ENCODE data around the gene MFSD6L.

MFSD6L gene

DNA sequence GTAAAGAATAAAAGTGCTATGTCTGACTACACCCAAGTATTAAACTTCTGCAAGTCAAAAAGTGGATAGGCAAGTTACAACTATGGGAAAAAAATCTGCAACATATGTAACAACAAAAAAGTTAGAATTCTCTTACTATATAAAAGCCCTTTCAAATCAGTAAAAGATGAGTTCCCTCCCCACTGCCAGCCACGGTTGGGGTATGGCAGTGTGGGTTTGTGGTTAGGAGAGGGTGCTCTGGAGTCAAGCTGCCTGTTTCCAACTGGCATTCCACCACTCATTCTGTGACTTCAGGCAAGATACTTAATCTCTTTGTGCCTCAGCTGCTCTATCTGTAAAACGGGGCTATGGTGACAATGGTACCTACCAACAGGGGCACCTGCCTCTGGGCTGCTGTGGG lies 26.6 kb upstream of the MFSD6L start:
- TF ChIP-seq, protein P1, sequence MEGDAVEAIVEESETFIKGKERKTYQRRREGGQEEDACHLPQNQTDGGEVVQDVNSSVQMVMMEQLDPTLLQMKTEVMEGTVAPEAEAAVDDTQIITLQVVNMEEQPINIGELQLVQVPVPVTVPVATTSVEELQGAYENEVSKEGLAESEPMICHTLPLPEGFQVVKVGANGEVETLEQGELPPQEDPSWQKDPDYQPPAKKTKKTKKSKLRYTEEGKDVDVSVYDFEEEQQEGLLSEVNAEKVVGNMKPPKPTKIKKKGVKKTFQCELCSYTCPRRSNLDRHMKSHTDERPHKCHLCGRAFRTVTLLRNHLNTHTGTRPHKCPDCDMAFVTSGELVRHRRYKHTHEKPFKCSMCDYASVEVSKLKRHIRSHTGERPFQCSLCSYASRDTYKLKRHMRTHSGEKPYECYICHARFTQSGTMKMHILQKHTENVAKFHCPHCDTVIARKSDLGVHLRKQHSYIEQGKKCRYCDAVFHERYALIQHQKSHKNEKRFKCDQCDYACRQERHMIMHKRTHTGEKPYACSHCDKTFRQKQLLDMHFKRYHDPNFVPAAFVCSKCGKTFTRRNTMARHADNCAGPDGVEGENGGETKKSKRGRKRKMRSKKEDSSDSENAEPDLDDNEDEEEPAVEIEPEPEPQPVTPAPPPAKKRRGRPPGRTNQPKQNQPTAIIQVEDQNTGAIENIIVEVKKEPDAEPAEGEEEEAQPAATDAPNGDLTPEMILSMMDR (IDR thresholded peaks at IDR 0.05; ENCODE audit: extremely low read depth, missing control alignments) = no peak
- no peak for DNase-seq (ENCODE audit: low spot score)

- no peak for DNase-seq (ENCODE audit: low spot score)
- TF ChIP-seq, protein P1 (IDR thresholded peaks at IDR 0.05; ENCODE audit: extremely low read depth, missing control alignments) = no peak
Observed at GRCh38 chr17:8823279-8823678, 24.1 kb upstream of the MFSD6L start.

DNA sequence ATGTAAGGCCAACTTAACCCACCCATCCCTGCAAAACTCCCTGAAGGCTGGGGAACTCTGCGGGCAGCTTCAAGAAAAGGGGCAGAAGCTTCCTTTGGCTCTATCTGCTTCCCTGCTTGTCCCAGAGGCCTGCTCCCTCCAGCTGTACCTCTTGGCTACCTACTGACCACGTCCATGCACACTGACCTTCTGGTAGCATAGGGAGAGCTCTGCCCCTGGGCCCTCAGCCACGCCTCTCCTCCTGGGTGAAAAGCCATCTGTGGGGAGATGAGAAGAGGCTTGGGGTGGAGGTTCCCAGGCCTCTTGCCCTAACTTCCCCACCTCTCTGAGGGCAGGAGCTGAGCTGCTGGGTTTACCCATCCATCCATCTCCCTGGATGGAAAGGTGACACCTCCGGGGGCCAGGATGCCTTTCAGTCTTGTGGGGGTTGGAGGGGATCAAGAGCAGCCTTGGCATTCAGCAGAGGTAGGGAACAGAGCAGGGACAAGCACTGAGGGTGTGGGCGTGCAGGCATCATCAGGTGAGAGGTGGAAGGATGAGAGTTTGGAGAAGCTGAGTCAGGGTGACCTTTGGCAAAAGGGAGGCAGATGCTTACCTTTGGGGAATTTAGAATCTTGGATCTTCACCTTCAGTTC lies 23.4 kb upstream of the MFSD6L start:
- TF ChIP-seq, protein P1 (IDR thresholded peaks at IDR 0.05; ENCODE audit: extremely low read depth, missing control alignments) = no peak

GRCh38 chr17:8821446-8822105 lies 22.4 kb upstream of the MFSD6L start:
- DNase-seq (ENCODE audit: low spot score) = no peak
- TF ChIP-seq, protein P1 (IDR thresholded peaks at IDR 0.05; ENCODE audit: extremely low read depth, missing control alignments) = no peak

More for the DNA sequence above, 23.4 kb upstream of the MFSD6L start:
- no peak for DNase-seq (ENCODE audit: low spot score)

DNA sequence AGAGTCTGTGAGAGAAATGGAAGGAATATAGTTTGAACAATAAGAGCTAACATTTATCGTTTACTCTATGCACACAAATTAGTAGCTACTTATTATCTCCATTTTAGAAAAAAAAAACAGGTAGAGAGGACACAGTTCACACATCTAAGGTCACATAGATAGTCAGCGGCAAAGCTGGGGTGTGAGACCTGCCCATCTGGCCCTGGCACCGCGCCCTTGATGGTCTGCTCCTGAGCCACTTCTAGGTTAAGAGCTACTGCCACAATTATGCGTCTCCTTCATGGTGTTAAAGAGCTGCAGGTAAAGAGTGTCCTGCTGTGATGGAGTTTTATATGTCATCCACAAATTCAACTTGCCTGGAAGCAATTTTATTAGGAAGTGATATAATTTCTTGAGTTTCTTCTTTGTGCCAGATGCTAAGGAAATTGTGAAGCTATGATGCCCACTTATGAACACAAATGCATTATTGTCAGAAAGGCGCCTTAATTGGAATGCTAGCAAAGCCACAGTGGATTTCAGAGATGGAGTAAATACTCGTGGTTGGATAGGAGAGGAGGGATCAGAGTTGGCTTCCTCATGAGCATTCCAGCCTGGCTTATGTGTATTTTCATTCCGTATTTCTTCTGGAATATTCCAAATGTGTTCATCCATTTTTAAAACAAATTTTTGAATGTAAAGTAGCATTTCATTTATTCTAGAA lies 21.3 kb upstream of the MFSD6L start:
- TF ChIP-seq, protein P1 (IDR thresholded peaks at IDR 0.05; ENCODE audit: extremely low read depth, missing control alignments) = no peak
- DNase-seq (ENCODE audit: low spot score) = no peak

- DNase-seq (ENCODE audit: low spot score) = no peak
- TF ChIP-seq, protein P1 (IDR thresholded peaks at IDR 0.05; ENCODE audit: extremely low read depth, missing control alignments) = no peak
Observed at GRCh38 chr17:8818654-8819330, 19.6 kb upstream of the MFSD6L start.
